HFFc6 (cell line): ENCODE measurements around the gene DYNC2I2. TPM values are rescaled to one million over a fixed set of nuclear protein-coding genes. Genes with fewer than 3 reads are reported as not detected.

Source experiments
- DNase-seq: peaks from one replicate; pipeline ENCODE4 v3.0.0-alpha.2; 2018
- H3K27ac Mint-ChIP-seq: 2 replicates; pipeline ENCODE4 v1.8.0; 2020; ENCODE audit warnings: mild to moderate bottlenecking, mixed read lengths
- H3K27me3 Mint-ChIP-seq: 2 replicates; pipeline ENCODE4 v1.8.0; 2021; ENCODE audit warnings: mild to moderate bottlenecking, moderate library complexity, mixed read lengths; ENCODE audit not compliant: insufficient read depth
- H3K36me3 Mint-ChIP-seq: 2 replicates; pipeline ENCODE4 v1.8.0; 2021; ENCODE audit warnings: low read depth, mixed read lengths
- H3K4me1 Mint-ChIP-seq: 2 replicates; pipeline ENCODE4 v1.8.0; 2020; ENCODE audit warnings: low read depth, mixed read lengths
- H3K4me3 Mint-ChIP-seq: 2 replicates; pipeline ENCODE4 v1.8.0; 2020; ENCODE audit warnings: mild to moderate bottlenecking, moderate library complexity, mixed read lengths
- H3K9me3 Mint-ChIP-seq: 2 replicates; pipeline ENCODE4 v1.8.0; 2020; ENCODE audit warnings: mild to moderate bottlenecking, mixed read lengths
- total RNA-seq, 6 experiments: library from RNA; stranded (reverse); fragmentation: NEBNext Ultra II Directional; extraction: Animal tissue kit (Norgen Biotek cat#: 25700); gene quantifications; 2 replicates in 1 of 6; 3 replicates in 5 of 6; pipeline ENCODE4 v1.2.3, GENCODE V29; 2021
- TF ChIP-seq, protein P1 (sequence below): fragments of 200-600 bp; sonication (generic); IDR thresholded peaks from 2 replicates; pipeline ENCODE4 v1.5.0; 2021; ENCODE audit warnings: antibody characterized with exemption, mild to moderate bottlenecking

DYNC2I2 gene
- total RNA-seq, 6 experiments from 2014 or later = 34.5 to 51.7 (median 49.9) TPM

DNA sequence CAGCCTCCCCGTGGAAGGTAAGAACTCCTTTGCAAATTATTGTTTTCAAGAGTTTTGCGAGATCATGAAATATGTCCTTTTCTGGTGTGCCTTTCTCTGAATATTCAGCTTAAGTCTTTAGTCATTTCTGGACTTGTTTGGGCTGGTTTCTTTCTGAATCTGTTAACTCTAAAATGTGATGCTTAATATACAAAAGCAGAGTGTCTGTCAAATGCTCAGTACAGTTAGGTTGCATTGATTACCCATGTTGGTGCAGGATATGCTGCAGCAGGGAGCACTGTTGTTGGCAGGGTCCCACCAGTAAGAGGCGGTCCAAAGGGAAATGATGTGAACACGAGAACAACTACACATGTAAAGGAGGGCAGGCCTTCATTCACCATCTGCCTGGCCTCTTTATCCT lies 56.5 kb downstream of the DYNC2I2 start:
- Mint-ChIP-seq H3K9me3 (no peaks in the 10 kb centered on the region), H3K4me3 (no peak overlapping the region), H3K4me1 (no peaks in the 10 kb centered on the region), H3K36me3 (peaks cover 45% of the 10 kb centered on the region), H3K27me3 (peaks cover 2% of the 10 kb centered on the region; the same call in 1 of the 2 replicates), H3K27ac (no peak overlapping the region)
- DNase-seq = no peak
- TF ChIP-seq, protein P1, sequence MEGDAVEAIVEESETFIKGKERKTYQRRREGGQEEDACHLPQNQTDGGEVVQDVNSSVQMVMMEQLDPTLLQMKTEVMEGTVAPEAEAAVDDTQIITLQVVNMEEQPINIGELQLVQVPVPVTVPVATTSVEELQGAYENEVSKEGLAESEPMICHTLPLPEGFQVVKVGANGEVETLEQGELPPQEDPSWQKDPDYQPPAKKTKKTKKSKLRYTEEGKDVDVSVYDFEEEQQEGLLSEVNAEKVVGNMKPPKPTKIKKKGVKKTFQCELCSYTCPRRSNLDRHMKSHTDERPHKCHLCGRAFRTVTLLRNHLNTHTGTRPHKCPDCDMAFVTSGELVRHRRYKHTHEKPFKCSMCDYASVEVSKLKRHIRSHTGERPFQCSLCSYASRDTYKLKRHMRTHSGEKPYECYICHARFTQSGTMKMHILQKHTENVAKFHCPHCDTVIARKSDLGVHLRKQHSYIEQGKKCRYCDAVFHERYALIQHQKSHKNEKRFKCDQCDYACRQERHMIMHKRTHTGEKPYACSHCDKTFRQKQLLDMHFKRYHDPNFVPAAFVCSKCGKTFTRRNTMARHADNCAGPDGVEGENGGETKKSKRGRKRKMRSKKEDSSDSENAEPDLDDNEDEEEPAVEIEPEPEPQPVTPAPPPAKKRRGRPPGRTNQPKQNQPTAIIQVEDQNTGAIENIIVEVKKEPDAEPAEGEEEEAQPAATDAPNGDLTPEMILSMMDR = no peak

DNA sequence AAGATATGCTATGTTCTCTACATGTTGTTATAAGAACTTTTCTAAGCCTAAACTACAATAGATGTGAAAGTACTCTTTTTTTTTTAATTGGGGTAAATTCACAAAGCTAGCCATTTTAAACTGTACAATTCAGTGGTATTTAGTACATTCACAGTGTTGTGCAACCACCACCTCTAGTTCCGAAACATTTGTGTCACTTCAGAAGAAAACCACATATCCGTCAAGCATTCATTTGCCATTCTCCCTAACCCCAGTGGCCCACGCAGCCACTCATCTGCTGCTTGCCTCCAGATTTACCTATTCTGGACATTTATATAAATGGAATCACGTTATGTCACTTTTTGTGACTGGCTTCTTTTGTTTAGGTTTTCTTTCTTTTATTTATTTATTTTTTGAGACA lies 61.2 kb downstream of the DYNC2I2 start:
- Mint-ChIP-seq H3K36me3 (peaks cover 33% of the 10 kb centered on the region), H3K27me3 (peaks cover 2% of the 10 kb centered on the region), H3K27ac (no peak overlapping the region), H3K9me3 (no peaks in the 10 kb centered on the region), H3K4me3 (no peak overlapping the region), H3K4me1 (no peaks in the 10 kb centered on the region)
- TF ChIP-seq, protein P1 = no peak
- no peak for DNase-seq

DNA sequence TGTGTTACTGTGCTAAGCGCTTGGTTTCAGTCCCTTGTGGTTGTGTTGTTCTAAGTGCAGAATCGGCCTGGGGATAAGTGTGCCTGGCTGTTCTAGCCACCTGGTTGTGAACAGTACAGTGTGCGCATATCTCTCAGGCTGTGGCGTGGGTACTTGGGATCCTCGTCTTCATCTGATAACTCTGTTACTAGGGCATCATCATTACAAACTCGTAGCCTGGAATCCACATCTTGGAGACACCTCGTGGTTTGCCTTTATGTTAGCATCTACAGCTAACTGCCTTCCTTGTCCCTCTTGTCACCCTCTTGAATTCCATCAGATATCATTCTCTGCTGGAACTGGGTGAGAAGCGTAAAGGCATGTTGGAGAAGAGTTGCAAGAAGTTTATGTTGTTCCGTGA lies 62.8 kb downstream of the DYNC2I2 start:
- H3K4me3 Mint-ChIP-seq = no peak overlapping the region
- H3K27ac Mint-ChIP-seq = no peak overlapping the region
- TF ChIP-seq, protein P1 = no peak
- DNase-seq = no peak
- peaks cover 4% of the 10 kb centered on the region for H3K27me3 Mint-ChIP-seq
- no peaks in the 10 kb centered on the region for H3K9me3 Mint-ChIP-seq
- H3K4me1 Mint-ChIP-seq = no peaks in the 10 kb centered on the region
- H3K36me3 Mint-ChIP-seq = peaks cover 30% of the 10 kb centered on the region

DNA sequence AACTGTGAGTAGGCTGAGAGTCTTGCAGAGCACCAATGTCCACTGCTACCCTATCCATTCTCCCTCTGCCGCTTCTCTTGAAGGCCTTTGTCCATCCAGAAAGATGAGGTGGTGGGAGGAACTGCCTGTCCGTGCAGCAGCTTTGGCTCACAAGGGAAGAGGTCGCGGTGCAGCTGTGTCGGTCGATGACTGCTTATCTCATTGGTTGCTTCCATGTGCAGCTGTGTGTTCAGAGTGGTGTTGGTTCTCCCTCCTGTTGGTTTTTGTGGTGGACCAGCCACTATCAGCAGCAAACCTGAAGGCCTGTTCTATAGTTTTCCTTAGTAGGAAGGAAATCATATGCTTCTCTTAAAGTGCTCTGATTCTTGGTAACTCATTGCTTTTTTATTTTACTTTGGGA lies 63.6 kb downstream of the DYNC2I2 start:
- Mint-ChIP-seq H3K9me3 (no peaks in the 10 kb centered on the region), H3K27me3 (peaks cover 4% of the 10 kb centered on the region), H3K4me1 (no peaks in the 10 kb centered on the region), H3K27ac (no peak overlapping the region), H3K4me3 (no peak overlapping the region), H3K36me3 (peaks cover 32% of the 10 kb centered on the region)
- TF ChIP-seq, protein P1 = no peak
- no peak for DNase-seq

DNA sequence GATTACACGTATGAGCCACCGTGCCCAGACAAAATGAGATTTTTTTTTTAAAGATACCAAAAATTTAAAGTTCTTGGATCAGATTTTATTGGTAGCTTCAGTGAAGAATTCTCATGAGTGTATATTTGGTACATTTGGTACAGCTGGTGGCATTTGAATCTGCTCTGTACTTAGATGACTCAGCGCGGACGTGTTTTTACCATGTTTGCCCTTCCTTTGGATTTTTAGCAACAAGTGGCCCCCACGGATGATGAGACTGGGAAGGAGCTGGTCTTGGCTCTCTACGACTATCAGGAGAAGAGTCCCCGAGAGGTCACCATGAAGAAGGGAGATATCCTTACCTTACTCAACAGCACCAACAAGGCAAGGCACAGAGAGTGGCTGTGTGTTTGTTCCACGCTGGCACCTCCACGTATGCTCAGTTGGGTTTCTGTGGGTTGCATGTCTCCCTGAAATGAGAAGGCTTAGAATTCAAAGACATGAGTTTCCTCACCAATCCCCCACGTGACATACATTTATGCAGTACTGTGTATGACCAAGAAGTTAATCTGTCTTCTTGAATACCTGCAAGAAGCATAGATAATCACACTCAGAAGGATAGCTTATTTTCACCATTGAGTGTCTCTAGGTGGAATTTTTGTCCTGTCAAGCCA lies 67.9 kb downstream of the DYNC2I2 start:
- Mint-ChIP-seq H3K27me3 (peaks cover 3% of the 10 kb centered on the region), H3K9me3 (no peaks in the 10 kb centered on the region), H3K36me3 (peaks cover 58% of the 10 kb centered on the region), H3K4me3 (no peak overlapping the region), H3K4me1 (no peaks in the 10 kb centered on the region), H3K27ac (0 out of 2 replicates have a peak overlapping the region, but pooled peaks have one; percentile 18)
- DNase-seq = no peak
- TF ChIP-seq, protein P1 = no peak
